Body of pancreas (tissue), 4 donors: Measurements from ENCODE around the gene SCAF11. TPM values are rescaled to one million over a fixed set of nuclear protein-coding genes. Genes with fewer than 3 reads are reported as not detected.

Source experiments
- ATAC-seq: fragments of 150-250 bp; one replicate; pipeline ENCODE4 v1.9.1; 2016
- DNase-seq, 4 donors: peaks; one replicate each; pipeline ENCODE4 v3.0.0-alpha.2; 2019
- H3K27ac ChIP-seq, 4 donors: fragments of 200-600 bp; sonication (generic); 1 replicate in 3 of 4; 2 replicates in 1 of 4; pipeline versions ENCODE4 v1.5.1 to v1.6.1; 2016 to 2019; ENCODE audit warnings: mild to moderate bottlenecking in 1 of 4, mixed read lengths in 1 of 4, moderate library complexity in 1 of 4
- H3K27me3 ChIP-seq, 2 donors: fragments of 200-600 bp; sonication (generic); one replicate each; pipeline ENCODE4 v1.6.0; 2016; ENCODE audit warnings: mild to moderate bottlenecking in 1 of 2
- H3K36me3 ChIP-seq, 2 donors: fragments of 200-600 bp; sonication (generic); replicated peaks in 1 of 2; 2 replicates each; pipeline ENCODE4 v1.5.1; 2016; ENCODE audit warnings: low read depth in 2 of 2; ENCODE audit not compliant: insufficient read depth in 1 of 2
- H3K4me1 ChIP-seq: fragments of 200-600 bp; sonication (generic); one replicate; pipeline ENCODE4 v1.6.0; 2016
- H3K4me3 ChIP-seq, 2 donors: fragments of 200-600 bp; sonication (generic); 1 replicate in 1 of 2; 2 replicates in 1 of 2; pipeline ENCODE4 v1.5.1; 2016 to 2019
- H3K9me3 ChIP-seq, 3 donors: fragments of 200-600 bp; sonication (generic); 1 replicate in 2 of 3; 2 replicates in 1 of 3; pipeline ENCODE4 v1.5.1; 2016
- POLR2A ChIP-seq, 3 donors: fragments of 450-650 bp; IDR thresholded peaks; one replicate each; pipeline ENCODE4 v1.6.1; 2016; ENCODE audit warnings: antibody characterized with exemption in 3 of 3, mild to moderate bottlenecking in 2 of 3
- WGBS, 2 donors: methylation state at CpG; one replicate each; pipeline ENCODE4 v1.1.5; 2017; 5-methylcytosine and 5-hydroxymethylcytosine counted together
- intact Hi-C: fragments of 100-400 bp; cut with DNase I; formaldehyde crosslinking; loops from one replicate; pipeline ENCODE4 v1.15.1; 2023
- total RNA-seq, 2 donors: library from RNA; depleted of rRNA; stranded (reverse); fragments of >200 nt; gene quantifications; one replicate each; pipeline ENCODE4 v1.1.0, GENCODE V29; 2016
- TF ChIP-seq, protein P1 (sequence below), 7 experiments: fragments of 450-650 bp in 4 of 7; fragments of 200-600 bp in 3 of 7; sonication (generic) in 3 of 7; IDR thresholded peaks; one replicate each; pipeline ENCODE4 v1.5.1; 2016 to 2019; ENCODE audit warnings: antibody characterized with exemption in 7 of 7

Gene SCAF11
- total RNA-seq, 2 donors from 2014 or later: 79.1 to 104 TPM

DNA sequence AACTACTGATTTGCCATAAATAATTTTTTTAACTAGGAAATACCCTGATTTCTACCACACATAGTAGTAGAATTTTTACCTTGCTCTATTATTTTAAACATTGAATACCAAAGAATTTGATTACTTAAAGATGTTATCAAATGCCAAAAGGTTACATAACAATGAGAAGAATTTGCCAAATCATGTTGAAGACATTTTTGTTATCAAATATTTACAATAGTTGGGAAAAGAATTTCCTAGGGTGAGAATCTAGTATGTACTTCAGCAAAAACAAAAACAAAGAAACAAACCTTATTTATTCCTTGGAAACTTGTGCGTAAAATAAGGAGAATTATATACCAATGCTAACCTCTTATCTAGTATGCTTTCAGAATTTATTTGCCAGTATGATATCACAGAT lies 107.2 kb downstream of the SCAF11 start:
- Histone ChIP-seq H3K27ac (no peak overlapping the region), H3K4me3 (no peak overlapping the region), H3K9me3 (no peaks in the 10 kb centered on the region), H3K4me1 (no peaks in the 10 kb centered on the region), H3K36me3 (peaks cover 0 to 2% of the 10 kb centered on the region in 2 donors), H3K27me3 (no peaks in the 10 kb centered on the region)
- DNase-seq (no peak), ATAC-seq (no peak)
- intact Hi-C loops: no loop called here
- WGBS, 2 donors: 95 to 96% methylated on average over 1 of the region's 1 CpG
- no peak for TF ChIP-seq POLR2A (IDR thresholded peaks at IDR 0.05)
- TF ChIP-seq, protein P1, sequence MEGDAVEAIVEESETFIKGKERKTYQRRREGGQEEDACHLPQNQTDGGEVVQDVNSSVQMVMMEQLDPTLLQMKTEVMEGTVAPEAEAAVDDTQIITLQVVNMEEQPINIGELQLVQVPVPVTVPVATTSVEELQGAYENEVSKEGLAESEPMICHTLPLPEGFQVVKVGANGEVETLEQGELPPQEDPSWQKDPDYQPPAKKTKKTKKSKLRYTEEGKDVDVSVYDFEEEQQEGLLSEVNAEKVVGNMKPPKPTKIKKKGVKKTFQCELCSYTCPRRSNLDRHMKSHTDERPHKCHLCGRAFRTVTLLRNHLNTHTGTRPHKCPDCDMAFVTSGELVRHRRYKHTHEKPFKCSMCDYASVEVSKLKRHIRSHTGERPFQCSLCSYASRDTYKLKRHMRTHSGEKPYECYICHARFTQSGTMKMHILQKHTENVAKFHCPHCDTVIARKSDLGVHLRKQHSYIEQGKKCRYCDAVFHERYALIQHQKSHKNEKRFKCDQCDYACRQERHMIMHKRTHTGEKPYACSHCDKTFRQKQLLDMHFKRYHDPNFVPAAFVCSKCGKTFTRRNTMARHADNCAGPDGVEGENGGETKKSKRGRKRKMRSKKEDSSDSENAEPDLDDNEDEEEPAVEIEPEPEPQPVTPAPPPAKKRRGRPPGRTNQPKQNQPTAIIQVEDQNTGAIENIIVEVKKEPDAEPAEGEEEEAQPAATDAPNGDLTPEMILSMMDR (IDR thresholded peaks at IDR 0.05): no peak

DNA sequence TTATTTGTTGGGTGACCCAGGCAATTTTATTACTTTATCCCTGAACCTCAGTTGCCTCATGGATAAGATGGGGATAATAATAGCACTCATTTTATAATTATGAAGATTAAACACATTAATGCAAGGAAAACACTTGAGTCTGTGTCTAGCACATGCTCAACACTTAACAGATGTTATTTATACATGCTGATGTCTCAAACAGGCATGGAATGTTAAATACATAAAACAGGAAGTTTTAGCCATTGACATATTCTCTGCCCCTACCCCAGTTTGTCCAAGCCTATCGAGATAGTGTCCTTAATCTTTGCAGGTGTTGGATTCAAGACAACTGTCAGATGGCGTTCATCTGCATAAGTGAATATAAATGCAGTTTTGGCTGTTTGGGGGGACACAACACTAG lies 109.8 kb downstream of the SCAF11 start:
- H3K36me3 ChIP-seq: peaks cover 0 to 1% of the 10 kb centered on the region in 2 donors
- TF ChIP-seq, protein P1 (IDR thresholded peaks at IDR 0.05): no peak
- TF ChIP-seq POLR2A (IDR thresholded peaks at IDR 0.05): no peak
- H3K4me1 ChIP-seq: no peaks in the 10 kb centered on the region
- no peak overlapping the region for H3K27ac ChIP-seq
- no peaks in the 10 kb centered on the region for H3K27me3 ChIP-seq
- no peaks in the 10 kb centered on the region for H3K9me3 ChIP-seq
- intact Hi-C loops: no loop called here
- H3K4me3 ChIP-seq: no peak overlapping the region
- 86 to 89% methylated on average over 2 of the region's 2 CpGs for WGBS, 2 donors
- ATAC-seq (no peak), DNase-seq (no peak)

DNA sequence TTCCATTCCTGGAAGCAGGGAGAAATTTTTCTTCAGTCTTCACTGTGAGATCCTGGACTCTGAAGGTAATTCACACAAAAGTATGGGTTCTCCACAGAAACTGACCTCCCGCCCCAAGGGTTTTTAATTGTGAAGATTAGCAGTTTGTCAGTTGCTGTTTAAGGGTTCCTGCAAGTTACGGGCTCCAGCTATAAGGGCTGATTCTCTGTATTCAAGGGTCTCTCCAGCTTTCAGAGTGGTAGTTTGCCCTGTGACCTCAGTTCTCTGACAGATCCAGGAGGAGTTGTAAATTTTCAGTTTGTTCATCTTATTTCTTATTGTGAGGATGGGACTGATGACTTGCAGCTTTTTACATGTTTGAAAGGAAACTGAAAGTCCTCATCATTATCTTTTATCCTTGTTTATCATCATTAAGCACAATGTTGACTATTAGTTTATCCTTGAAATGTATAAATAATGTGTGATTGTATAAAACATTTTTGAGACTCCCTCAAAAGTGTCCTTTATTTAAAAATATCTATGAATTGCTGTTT lies 110.9 kb downstream of the SCAF11 start:
- H3K27ac ChIP-seq: no peak overlapping the region
- 94 to 100% methylated on average over 2 of the region's 2 CpGs for WGBS, 2 donors

DNA sequence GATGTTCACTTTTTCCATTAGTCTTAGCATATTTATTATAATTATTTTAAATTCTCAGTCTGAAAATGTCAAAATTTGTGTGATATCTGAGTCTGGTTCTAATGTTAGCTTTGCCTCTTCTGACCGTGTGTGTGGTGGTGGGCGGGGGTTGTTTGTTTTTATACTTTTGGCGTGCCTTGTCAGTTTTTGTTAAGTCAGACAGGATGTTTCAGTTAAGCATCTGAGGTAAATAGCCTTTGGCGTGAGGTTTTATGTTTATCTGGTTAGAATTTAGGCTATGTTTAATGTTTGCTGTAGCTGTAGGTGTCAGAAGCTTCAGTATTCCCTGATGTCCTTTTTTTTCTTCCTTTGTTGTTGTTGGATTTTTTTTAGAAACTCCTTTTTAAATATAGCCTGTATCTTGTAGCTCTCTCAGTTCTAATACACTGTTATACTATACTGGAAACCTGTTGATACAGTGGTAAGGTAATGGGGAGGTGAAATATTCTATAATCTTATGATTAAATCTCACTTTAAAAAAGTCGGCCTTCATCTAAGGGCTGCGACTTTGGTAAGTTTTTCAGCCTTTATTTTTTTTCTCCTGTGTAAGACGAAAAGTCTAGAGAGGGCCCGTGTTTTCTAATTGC lies 111.6 kb downstream of the SCAF11 start:
- TF ChIP-seq, protein P1 (IDR thresholded peaks at IDR 0.05): no peak
- TF ChIP-seq POLR2A (IDR thresholded peaks at IDR 0.05): no peak
- H3K27ac ChIP-seq: no peak overlapping the region
- WGBS, 2 donors: 46 to 49% methylated on average over 8 of the region's 8 CpGs
- H3K36me3 ChIP-seq: peaks cover 0 to 3% of the 10 kb centered on the region in 2 donors
- H3K9me3 ChIP-seq: no peaks in the 10 kb centered on the region
- H3K4me3 ChIP-seq: no peak overlapping the region
- no peaks in the 10 kb centered on the region for H3K27me3 ChIP-seq
- ATAC-seq (no peak), DNase-seq (no peak)
- no peaks in the 10 kb centered on the region for H3K4me1 ChIP-seq
- intact Hi-C loops: no loop called here

More for the DNA sequence above, 110.9 kb downstream of the SCAF11 start:
- ATAC-seq: no peak
- Histone ChIP-seq H3K27me3 (no peaks in the 10 kb centered on the region), H3K9me3 (no peaks in the 10 kb centered on the region), H3K4me3 (no peak overlapping the region), H3K4me1 (no peaks in the 10 kb centered on the region), H3K36me3 (peaks cover 0 to 1% of the 10 kb centered on the region in 2 donors)
- intact Hi-C loops: no loop called here
- no peak for DNase-seq
- no peak for TF ChIP-seq POLR2A (IDR thresholded peaks at IDR 0.05)
- TF ChIP-seq, protein P1 (IDR thresholded peaks at IDR 0.05): no peak

DNA sequence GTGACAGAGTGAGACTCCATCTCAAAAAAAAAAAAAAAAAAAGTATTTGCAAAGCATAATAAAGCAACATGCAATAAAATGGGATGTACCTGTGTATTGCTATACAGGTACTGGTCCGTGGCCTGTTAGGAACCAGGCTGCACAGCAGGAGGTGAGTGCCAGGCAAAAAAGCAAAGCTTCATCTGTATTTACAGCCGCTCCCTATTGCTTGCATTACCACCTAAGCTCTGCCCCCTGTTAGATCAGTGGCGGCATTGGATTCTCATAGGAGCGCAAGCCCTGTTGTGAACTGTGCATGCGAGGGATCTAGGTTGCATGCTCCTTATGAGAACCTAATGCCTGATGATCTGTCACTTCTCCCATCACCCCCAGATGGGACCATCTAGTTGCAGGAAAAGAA lies 113.3 kb downstream of the SCAF11 start:
- no peaks in the 10 kb centered on the region for H3K27me3 ChIP-seq
- no peaks in the 10 kb centered on the region for H3K9me3 ChIP-seq
- no peaks in the 10 kb centered on the region for H3K4me1 ChIP-seq
- no peak for DNase-seq
- no peak overlapping the region for H3K4me3 ChIP-seq
- WGBS, 2 donors: 92 to 97% methylated on average over 5 of the region's 5 CpGs
- intact Hi-C loops: no loop called here
- H3K36me3 ChIP-seq: peaks cover 0 to 3% of the 10 kb centered on the region in 2 donors
- no peak overlapping the region for H3K27ac ChIP-seq
- ATAC-seq: no peak
- TF ChIP-seq POLR2A (IDR thresholded peaks at IDR 0.05): no peak
- TF ChIP-seq, protein P1 (IDR thresholded peaks at IDR 0.05): no peak
